Activated CD8-positive, alpha-beta memory T cell treated with anti-CD3 and anti-CD28 coated beads for 36 hours (primary cell): ENCODE data around the gene FDXR. TPM values are rescaled to one million over a fixed set of nuclear protein-coding genes. Genes with fewer than 3 reads are reported as not detected.
"Not testable (repeated sequence)": the region's sequence is repeated elsewhere in the genome, so short reads cannot be mapped to it uniquely, and the experiment has no call there.

Experiments used
- CTCF ChIA-PET: fragments of 350-600 bp; sonication (Branson Sonifier 250); formaldehyde crosslinking; loops from one replicate; lab custom pipeline; 2021; ENCODE audit warnings: antibody characterized with exemption; lab: Charles Lee
- POLR2A ChIA-PET: fragments of 350-600 bp; sonication (Branson Sonifier 250); formaldehyde crosslinking; loops from one replicate; lab custom pipeline; 2021; ENCODE audit warnings: antibody characterized with exemption; lab: Charles Lee
- total RNA-seq, 2 experiments: library from RNA; stranded (reverse); gene quantifications; one replicate each; pipeline ENCODE4 v1.2.3, GENCODE V29; 2021

Gene FDXR
- total RNA-seq, 2 experiments from 2014 or later, result 21.0 to 22.5 TPM

DNA sequence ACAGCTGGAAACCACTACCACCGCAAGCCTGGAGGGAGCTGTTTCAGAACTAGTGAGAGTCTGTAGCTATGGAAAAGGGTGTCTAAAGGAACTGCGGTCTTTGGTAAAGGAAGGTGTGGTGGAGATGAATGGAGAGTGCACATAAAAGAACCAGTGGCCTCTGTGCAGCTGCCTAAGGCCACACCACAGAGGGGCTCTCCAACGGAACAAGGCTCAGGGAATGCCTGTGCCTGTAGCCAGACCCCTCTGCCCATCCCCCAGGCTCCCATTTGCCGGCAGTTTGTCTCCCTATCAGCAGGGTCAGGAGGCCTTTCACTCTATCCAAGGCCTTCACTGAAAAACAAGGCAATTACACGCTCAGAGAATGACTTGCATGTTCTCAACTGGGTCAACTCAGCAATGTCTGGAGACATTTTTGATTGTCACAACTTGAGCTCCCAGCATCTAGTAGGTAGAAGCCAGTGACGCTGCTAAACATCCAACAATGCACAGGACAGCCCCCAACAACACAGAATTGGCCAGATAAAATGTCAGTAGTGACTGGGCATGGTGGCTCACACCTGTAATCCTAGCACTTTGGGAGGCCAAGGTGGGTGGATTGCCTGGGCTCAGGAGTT is 3.3 kb upstream of the FDXR start:
- ChIA-PET POLR2A (no interaction called here), CTCF (interaction anchor here (1.0 to 1.8 kb wide), 2 partner anchors 11 to 82 kb away, joined by 3 to 7 read pairs; no protein-coding TSS in a partner anchor)

DNA sequence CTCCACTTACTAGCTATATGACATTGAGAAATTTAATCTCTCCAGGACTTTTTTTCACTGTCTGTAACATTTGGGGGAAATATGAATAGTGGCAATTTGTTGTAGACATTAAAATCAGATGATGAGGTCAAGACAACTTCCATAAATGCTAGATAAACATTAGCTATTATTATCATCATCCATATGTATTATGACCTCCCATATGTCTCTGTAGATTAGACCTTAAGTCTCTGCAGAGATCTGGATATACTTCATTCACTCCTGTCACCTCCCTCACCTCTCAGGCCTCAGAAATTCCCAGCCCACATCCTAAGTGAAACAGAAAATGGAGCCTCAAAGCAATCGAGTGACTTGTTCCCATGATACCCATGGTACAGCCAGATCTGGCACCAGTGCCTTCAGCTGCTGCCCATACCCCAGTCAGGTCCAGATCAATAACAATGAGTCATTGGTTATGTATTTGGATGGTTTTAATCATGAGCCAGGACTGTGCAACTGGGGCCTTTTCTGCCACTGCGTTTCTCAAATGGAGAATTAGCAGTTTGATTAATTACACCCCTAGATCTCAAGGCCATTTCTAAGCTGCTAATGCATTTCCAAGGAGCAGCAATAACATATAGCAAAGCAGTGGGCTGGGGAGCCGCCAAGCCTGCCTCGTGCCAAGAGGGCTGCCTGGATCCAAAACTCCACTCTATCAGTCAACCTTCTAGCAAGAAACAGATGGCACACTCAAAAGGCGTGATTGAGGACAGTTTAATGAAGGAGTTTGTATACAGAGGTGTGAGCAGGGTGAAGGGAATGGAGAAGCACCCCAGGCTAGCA is 2.6 kb upstream of the FDXR start:
- ChIA-PET POLR2A (interaction anchor here (0.5 kb wide), 1 partner anchor 220 kb away, joined by 3 read pairs; no protein-coding TSS in a partner anchor), CTCF (interaction anchor here (1.0 to 1.8 kb wide), 4 partner anchors 10 to 218 kb away, joined by 3 to 7 read pairs (median 3); no protein-coding TSS in a partner anchor)

DNA sequence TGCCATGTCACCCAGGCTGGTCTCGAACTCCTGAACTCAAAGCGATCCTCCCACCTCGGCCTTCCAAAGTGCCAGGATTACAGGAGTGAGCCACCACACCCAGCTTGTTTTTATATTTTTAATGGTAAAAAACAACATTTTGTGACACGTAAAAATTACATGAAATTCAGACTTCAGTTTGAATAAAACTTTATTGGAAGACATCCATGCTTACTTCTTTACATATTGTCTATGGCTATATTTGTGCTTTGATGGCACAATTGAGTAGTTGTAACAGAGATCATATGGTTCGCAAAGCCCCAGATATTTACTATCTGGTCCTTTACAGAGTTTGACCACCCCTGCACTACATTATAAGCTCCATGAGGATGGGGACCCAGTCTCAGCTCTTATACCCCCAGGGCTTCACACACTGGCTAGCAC is 1.8 kb upstream of the FDXR start:
- CTCF ChIA-PET, result interaction anchor here (0.6 to 1.8 kb wide), 5 partner anchors 9 to 217 kb away, joined by 3 to 7 read pairs (median 3); no protein-coding TSS in a partner anchor
- POLR2A ChIA-PET, result interaction anchor here (0.5 kb wide), 1 partner anchor 219 kb away, joined by 3 read pairs; no protein-coding TSS in a partner anchor

DNA sequence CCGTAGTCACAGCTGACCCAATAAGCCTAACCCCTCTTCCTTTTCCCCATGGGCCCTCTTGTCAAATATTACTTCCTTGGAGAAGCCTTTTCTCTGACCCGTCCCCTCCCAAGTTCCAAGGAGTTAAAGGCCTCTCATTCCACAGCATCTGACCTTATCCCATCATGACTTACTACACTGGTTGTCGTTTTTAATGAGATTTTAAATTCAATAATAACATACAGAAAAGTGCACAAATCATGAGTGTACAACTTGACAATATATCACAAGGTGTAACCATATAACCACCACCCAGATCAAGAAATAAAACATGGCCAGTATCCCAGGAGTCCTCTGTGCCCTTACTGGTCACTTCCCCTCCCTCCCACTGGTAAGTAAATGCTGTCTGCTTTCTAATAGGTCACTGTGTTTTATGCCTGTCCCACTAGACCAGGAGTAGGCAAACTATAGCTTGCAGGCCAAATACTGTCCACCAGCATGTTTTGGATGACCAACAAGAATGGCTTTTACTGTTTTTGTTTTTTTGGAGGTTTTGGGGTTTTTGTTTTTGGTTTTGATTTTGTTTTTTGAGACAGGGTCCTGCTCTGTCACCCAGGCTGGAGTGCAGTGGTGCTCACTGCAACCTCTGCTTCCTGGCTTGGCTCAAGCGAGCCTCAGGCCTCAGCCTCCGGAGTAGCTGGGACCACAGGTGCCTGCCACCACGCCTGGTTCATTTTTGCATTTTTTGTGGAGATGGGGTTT is 1.2 kb upstream of the FDXR start:
- CTCF ChIA-PET, result interaction anchor here (0.6 to 4.3 kb wide), 9 partner anchors 9 to 217 kb away, joined by 3 to 39 read pairs (median 4); partner anchors contain the start of genes GRIN2C and OTOP2
- POLR2A ChIA-PET, result interaction anchor here (1.0 to 1.7 kb wide), 4 partner anchors 12 to 129 kb away, joined by 3 to 7 read pairs (median 4); no protein-coding TSS in a partner anchor

DNA sequence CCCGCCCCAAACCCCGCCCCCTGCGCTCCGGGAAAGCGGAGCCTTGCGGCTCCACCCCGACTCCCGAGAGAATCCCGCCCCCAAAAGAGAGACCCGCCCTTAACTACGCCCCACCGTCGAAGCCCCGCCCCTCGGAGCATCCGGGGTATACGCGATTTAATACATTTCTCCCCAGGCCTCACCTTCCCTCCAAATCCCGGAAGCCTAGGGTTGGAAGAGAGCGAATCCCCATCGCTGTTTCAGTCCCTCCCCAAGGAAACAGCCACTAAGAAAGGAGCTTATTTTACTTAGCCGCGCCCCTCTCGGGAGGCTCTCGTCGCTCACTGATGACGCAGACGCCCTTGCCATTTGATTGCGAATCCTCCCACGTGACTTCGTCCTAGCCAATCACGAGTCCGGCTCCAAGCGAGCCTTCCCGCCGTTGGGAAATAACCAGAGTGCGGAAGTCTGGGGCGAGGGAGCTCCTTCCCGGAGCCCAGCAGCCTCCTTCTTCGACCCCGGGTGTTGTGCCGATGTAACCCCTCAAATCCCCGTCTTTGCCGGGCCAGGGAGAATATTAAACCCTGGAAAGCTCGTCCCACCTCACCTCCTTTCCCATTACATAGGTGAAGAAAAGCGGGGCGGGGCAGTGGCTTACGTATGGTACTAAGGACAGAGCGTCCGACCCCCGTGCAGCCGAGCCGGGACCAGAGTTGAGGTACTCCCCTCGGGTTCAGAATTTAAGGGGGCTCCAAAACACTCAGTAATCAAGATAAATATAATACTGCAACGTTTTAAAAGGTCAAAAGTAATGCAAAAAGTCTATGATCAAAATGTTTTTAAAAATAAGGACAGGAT is 461 bp upstream of the FDXR start:
- ChIA-PET POLR2A (interaction anchor here (0.8 to 1.7 kb wide), 7 partner anchors 11 to 128 kb away, joined by 3 to 8 read pairs (median 4); partner anchors contain the start of gene NAT9), CTCF (interaction anchor here (0.7 to 4.3 kb wide), 8 partner anchors 8 to 216 kb away, joined by 3 to 39 read pairs (median 4); partner anchors contain the start of genes GRIN2C and OTOP2)

DNA sequence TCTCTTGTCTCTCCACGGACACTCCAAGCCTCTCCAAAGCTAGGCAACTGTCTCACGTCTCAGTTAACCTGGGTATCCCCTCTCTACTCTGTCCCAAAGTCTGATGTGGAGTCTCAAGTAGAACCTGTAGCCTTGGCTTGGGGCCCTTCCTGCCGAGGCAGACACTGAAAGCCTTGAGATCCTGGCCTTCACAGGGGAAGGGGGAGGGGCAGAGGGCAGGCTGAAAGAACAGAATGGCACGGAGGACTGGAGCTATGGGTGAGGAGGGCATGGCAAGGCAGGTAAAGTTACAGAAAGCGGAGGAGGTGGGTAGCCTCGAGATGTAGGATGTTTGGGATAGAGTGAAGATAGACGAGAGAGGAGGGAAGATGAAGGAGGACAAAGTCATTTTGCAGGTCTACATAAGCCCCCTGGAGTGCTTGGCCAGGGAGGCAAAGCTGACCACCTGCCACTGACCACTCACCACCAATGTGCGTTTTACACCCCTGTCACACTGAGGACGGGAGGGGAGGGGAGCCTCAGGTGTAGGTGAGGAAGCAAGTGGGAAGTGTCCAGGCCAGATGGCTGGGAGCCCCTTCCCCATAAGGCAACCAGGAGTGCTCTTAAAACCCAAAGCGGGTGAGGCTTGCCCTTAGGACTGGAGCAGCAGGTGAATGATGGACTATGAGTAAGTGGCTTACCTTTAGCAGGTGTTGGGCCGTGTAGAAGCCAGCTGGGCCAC is 1.3 kb downstream of the FDXR start:
- POLR2A ChIA-PET, result no interaction called here

DNA sequence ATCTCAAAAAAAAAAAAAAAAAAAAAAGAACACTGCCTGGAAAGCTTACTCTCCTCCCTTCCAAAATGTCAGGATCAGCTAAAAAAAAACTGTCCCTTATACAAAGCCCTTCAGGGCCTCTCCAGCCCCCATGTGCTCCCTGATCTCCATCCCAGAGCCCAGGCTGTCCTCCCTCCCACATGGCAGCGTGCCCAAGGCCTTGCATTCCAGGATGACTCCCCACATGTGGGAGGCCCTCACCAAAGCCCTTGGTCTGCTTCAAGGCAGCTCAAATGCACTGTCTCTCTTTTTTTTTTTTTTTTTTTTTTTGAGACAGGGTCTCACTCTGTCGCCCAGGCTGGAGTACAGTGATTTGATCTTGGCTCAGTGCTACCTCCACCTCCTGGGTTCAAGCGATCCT is 2.3 kb downstream of the FDXR start:
- POLR2A ChIA-PET, result no interaction called here
- CTCF ChIA-PET, result interaction anchor here (0.6 to 4.3 kb wide), 3 partner anchors 9 to 79 kb away, joined by 3 to 39 read pairs (median 4); partner anchors contain the start of gene GRIN2C

More for the DNA sequence above, 1.3 kb downstream of the FDXR start:
- CTCF ChIA-PET, result interaction anchor here (1.3 to 4.3 kb wide), 2 partner anchors 10 to 81 kb away, joined by 3 to 39 read pairs; partner anchors contain the start of gene GRIN2C

DNA sequence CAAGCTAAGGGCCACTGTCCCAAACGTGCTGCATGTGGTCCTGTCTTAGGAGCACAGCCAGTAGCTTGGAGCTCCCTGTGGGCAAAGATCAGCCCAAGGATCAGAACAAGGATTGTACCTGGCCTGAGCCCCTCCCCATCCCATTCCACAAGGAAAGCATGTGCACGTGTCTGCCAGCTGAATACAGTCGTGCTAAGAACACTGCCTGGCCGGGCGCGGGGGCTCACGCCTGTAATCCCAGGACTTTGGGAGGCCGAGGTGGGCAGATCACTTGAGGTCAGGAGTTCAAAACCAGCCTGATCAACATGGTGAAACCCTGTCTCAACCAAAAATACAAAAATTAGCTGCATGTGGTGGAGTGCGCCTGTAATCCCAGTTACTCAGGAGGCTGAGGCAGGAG is 2.8 kb downstream of the FDXR start:
- POLR2A ChIA-PET, result not testable (repeated sequence)

DNA sequence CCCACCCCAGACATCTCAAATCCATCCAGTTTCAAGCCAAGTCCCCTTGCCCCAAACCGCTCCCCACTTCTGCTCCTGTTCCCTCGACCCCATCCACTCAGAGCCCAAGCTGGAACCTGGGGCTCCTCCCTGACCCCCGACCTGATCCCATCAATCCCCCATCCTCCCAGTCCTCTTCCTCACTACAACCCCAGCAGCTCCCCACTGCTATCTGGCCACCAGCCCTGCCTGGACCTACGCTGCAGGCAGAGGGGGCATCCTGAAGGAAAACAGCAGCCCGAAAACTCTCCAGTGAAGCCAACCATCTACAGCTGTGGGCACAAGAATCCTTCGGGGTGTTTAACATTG is 3.9 kb downstream of the FDXR start:
- POLR2A ChIA-PET, result no interaction called here
- CTCF ChIA-PET, result interaction anchor here (1.4 to 2.1 kb wide), 2 partner anchors 9 to 78 kb away, joined by 3 to 7 read pairs; partner anchors contain the start of gene GRIN2C

More for the DNA sequence above, 2.8 kb downstream of the FDXR start:
- CTCF ChIA-PET, result interaction anchor here (0.6 to 4.3 kb wide), 3 partner anchors 9 to 78 kb away, joined by 3 to 39 read pairs (median 4); partner anchors contain the start of gene GRIN2C

DNA sequence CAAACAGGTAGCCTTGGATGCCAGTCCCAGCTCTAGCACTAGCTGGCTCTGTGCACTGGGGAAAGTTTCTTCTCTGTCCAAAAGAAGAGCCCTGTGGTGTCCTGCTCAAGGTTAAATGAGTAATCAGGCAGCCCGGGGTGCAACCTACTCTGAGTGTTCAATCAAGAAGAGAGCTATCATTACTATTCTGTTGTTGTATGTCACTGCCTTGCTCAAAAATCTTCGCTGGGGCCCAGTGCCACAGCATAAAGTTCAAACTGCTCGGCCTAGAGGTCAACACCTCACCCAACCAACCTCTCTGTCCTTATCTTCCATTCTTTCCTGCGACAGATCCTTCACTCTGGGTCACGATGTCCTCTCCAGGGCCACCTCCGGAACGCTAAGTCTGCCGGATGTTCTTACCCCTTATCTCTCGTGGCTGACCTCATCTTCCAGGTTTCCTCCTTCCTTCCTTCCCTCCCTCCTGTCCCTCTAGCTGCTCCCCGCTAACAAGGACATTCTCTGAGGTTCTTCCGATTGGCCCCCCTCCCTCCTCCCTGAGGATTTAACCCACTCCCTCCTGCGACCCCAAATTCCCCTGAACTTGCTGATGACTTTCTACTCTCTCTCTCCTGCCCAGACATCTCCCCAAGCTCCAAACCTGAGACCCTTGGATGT is 4.4 kb downstream of the FDXR start:
- POLR2A ChIA-PET, result no interaction called here
- CTCF ChIA-PET, result interaction anchor here (1.4 to 2.1 kb wide), 2 partner anchors 9 to 77 kb away, joined by 3 to 7 read pairs; partner anchors contain the start of gene GRIN2C

DNA sequence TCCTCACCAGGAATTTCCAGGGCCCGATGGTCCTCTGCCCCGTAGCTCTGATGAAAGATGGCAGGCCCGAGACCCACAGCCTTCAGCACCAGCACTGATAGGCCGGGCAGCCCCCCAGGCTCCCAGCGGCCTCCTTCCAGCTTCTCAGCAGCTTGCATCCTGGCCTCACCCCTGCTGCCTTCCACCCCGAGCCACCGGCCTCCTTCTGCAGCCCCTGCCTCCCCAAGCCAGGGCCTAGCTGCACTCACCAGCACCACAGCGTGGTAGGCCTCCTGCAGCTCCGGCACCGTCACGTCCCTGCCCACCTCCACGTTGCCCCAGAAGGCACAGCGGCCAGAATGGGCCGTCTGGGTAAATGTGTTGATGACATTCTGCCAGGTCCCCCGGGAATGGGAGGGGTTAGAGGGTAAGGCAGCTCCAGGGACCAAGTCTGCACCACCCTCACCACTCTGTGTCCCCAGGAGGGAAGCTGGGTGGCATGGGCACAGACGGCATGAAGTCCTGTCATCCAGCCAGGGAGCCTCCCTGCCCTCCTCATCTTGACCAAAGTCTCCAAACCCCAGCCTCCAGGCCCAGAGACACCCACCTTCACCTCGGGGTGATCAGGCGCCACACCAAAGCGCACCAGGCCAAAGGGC is 6.5 kb downstream of the FDXR start:
- POLR2A ChIA-PET, result no interaction called here
- CTCF ChIA-PET, result interaction anchor here (0.8 to 9.1 kb wide), 10 partner anchors 10 to 129 kb away, joined by 3 to 112 read pairs (median 6); partner anchors contain the start of gene RAB37

DNA sequence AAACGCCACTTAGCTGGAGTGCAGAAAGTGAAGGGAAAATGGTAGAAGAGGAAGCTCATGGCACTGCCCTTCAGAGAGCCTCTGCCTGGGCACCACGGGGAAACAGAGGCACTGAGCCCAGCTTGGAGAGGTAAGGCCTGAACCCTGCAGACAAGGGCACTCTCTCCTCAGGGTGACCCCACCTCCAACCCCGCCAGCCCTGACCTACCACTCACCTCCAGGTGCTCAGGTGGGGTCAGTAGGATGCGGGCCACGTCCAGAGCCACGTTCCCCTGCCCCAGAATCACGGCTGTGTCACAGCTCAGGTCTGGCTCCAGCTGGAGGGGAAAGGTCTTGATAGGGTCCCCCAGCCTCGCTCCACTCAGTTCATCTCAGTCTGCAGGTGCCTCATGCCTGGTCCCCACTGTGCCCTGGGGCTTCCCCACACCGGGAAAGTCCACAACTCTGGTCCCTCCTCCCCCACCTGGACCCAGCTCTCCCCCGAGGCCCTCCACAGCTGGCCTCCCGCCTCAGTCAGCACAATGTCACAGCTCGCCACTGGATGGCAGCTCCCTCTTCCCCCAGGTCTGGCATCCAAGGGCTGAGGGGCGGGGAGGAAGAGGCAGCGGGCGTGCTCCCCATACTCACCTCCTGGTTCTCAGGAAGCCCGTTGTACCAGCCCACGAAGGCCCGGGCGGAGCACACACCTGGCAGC is 7.1 kb downstream of the FDXR start:
- POLR2A ChIA-PET, result interaction anchor here (0.6 kb wide), 1 partner anchor 114 kb away, joined by 3 read pairs; no protein-coding TSS in a partner anchor
- CTCF ChIA-PET, result interaction anchor here (0.6 to 9.1 kb wide), 18 partner anchors 8 to 128 kb away, joined by 3 to 112 read pairs (median 5); partner anchors contain the start of genes FDXR, HID1 and RAB37

DNA sequence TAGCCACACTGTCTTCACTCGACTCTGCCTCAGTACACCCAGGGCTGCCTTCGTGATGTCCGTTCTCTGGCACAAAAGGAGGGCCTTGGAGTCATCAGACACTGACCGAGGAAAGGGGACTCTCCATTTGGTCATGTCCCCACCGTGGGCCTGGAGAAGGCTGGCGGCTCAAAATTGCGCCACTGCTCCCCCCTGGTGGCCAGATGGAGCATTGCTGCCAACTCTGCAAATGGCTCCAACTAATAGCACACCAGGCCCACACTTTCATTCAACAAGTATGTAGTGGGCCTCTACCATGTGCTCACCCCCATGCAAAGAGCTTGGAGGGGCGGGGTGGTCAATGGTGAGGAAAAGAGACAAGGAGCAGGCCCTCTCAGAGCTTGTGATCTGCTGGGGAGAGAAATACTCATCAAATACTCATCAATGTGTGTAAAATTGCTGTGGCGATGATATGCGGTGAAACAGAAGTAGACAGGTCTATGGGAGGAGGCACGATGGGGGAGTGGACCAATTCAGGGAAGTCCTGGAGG is 7.9 kb downstream of the FDXR start:
- POLR2A ChIA-PET, result interaction anchor here (0.6 kb wide), 1 partner anchor 113 kb away, joined by 3 read pairs; no protein-coding TSS in a partner anchor
- CTCF ChIA-PET, result interaction anchor here (0.6 to 9.1 kb wide), 18 partner anchors 8 to 127 kb away, joined by 3 to 112 read pairs (median 5); partner anchors contain the start of genes FDXR, HID1 and RAB37

DNA sequence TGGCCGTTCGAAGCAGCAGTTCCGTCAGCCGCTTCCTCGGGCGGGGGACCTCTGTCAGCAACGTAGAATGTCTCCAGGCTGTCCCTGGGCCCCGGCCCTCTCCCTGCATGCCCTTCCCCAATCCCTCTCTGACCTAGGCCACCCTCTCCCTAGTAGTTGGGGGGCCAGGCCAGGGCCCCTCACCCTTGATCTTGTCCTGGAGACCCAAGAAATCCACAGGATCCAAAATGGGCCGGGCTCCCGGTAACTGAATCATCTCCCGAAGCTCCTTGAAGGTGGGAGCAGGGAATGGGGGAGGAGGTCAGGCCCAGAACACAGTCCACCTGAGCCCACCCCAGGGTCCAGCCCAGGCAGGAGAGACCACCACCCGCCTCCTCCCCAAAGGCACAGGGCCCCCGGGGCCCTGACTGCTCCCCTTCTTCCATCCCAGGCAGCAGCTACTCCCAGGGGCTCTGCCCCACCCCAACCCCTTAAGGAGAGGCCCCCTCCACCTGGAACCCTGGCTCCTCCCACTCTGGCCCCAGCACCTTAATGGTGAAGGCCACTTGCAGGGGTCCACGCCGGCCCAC is 8.4 kb downstream of the FDXR start:
- POLR2A ChIA-PET, result no interaction called here
- CTCF ChIA-PET, result interaction anchor here (0.9 to 9.1 kb wide), 14 partner anchors 9 to 207 kb away, joined by 3 to 112 read pairs (median 6); partner anchors contain the start of genes FDXR, HID1 and RAB37
